Activated naive CD4-positive, alpha-beta T cell treated with anti-CD3 and anti-CD28 coated beads for 36 hours (primary cell): ENCODE data around the gene CCDC91. TPM values are rescaled to one million over a fixed set of nuclear protein-coding genes. Genes with fewer than 3 reads are reported as not detected.
"Not testable (repeated sequence)": the region's sequence is repeated elsewhere in the genome, so short reads cannot be mapped to it uniquely, and the experiment has no call there.

Source experiments
- CTCF ChIA-PET: fragments of 350-600 bp; sonication (Branson Sonifier 250); formaldehyde crosslinking; loops from one replicate; lab custom pipeline; 2021; ENCODE audit warnings: antibody characterized with exemption; lab: Charles Lee
- DNase-seq: peaks from one replicate; pipeline ENCODE4 v3.0.0-alpha.2; 2020
- H3K27ac Mint-ChIP-seq: one replicate; pipeline ENCODE4 v1.8.0; 2021; ENCODE audit warnings: mild to moderate bottlenecking, mixed read lengths
- H3K27me3 Mint-ChIP-seq: one replicate; pipeline ENCODE4 v1.8.0; 2021; ENCODE audit warnings: low read depth, mixed read lengths
- H3K36me3 Mint-ChIP-seq: one replicate; pipeline ENCODE4 v1.8.0; 2021; ENCODE audit warnings: low read depth, mixed read lengths
- H3K4me1 Mint-ChIP-seq: one replicate; pipeline ENCODE4 v1.8.0; 2021; ENCODE audit warnings: low read depth, mixed read lengths
- H3K4me3 Mint-ChIP-seq: one replicate; pipeline ENCODE4 v1.8.0; 2021; ENCODE audit warnings: mild to moderate bottlenecking, moderate library complexity, mixed read lengths
- H3K9me3 Mint-ChIP-seq: one replicate; pipeline ENCODE4 v1.8.0; 2021; ENCODE audit warnings: mixed read lengths
- intact Hi-C: fragments of 100-400 bp; cut with micrococcal nuclease; formaldehyde crosslinking; loops from one replicate; pipeline ENCODE4 v1.15.1; 2023
- total RNA-seq, 2 experiments: library from RNA; stranded (reverse); gene quantifications; one replicate each; pipeline ENCODE4 v1.2.3, GENCODE V29; 2021

CCDC91 gene
- total RNA-seq, 2 experiments from 2014 or later: 15.3 to 16.1 TPM

DNA sequence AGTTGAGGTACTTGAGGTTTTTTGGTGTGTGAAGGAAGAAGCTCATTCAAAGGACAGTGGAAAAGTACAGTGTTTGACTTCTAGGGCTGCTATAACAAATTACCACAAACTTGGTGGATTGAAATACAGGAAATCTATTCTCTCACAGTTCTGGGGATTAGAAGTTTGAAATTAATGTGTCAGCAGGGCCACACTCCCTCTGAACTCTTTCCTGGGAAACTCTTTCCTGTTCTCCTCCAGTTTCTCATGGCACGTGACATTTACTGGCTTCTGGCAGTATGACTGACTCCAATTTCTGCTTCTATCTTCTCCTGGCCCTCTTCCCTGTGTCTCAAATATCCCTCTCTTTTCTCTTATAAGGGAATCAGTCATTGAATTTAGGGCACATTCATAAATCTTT is 160.2 kb downstream of the CCDC91 start:
- CTCF ChIA-PET: no interaction called here
- Mint-ChIP-seq H3K36me3 (peaks cover 45% of the 10 kb centered on the region), H3K4me1 (peaks cover 2% of the 10 kb centered on the region), H3K4me3 (no peak overlapping the region), H3K27ac (no peak overlapping the region), H3K27me3 (no peaks in the 10 kb centered on the region), H3K9me3 (peaks cover 4% of the 10 kb centered on the region)
- intact Hi-C loops: no loop called here
- no peak for DNase-seq

DNA sequence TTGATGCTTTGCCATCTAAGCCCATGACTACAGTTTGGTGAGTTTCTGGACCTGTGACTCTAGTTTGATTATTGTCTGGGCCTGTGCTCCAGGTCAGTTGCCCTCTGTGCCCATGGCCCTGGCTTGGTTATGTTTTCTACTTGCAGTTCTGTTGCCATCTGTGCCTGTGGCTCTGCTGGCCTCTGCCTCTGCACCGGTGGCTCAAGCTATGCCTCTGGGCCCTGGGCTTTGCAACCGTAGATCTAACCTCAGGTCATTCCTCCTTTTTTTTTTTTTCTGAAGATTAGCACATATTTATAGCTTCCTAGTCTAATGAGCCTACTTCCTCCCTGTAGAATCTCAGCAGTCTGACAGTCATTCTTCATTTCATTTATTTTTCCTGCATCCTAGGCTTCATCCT is 161.2 kb downstream of the CCDC91 start:
- Mint-ChIP-seq H3K4me3 (no peak overlapping the region), H3K9me3 (peaks cover 4% of the 10 kb centered on the region), H3K4me1 (peaks cover 2% of the 10 kb centered on the region), H3K27me3 (no peaks in the 10 kb centered on the region), H3K36me3 (peaks cover 51% of the 10 kb centered on the region), H3K27ac (no peak overlapping the region)
- DNase-seq: no peak
- CTCF ChIA-PET: no interaction called here
- intact Hi-C loops: no loop called here

DNA sequence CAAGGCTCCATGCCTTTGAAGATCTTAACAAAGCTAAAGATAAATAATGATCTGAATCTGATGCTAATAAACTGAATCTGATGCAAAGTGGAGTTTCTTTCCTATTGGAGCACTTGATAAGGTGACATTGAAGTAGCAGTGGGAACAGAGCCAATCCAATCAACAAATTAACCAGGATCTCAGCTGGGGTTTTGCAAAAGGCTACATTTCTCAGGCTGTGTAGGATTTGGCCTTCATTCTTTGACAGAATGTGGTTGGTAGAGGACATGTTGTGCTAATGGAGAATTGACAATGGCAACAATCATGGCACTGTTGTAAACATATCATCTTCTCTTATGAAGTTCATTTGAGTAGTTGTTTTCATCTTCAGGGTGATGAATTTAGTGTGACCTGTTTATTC is 164.9 kb downstream of the CCDC91 start:
- no peak overlapping the region for H3K27ac Mint-ChIP-seq
- H3K27me3 Mint-ChIP-seq: no peaks in the 10 kb centered on the region
- peaks cover 4% of the 10 kb centered on the region for H3K9me3 Mint-ChIP-seq
- H3K4me3 Mint-ChIP-seq: no peak overlapping the region
- peaks cover 2% of the 10 kb centered on the region for H3K4me1 Mint-ChIP-seq
- CTCF ChIA-PET: no interaction called here
- intact Hi-C loops: no loop called here
- no peak for DNase-seq
- peaks cover 38% of the 10 kb centered on the region for H3K36me3 Mint-ChIP-seq

DNA sequence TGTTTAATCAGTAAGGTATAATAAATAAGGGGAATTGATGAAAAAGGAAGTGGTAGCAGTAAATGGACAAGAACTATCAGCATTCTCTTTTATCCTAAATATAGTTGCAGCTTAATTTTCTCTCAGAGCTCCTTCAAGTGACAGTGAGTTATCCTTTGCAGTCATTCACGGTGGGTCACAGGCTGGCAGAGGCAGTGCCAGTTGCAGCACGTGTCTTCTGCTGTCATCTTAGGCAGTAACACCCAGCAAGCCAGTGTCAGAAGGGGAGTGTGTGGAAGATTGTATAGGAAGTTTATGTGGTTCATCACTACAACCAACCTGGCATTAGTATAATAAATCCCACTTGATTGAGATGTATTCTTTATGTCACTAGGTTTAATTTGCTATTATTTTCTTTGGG is 170.0 kb downstream of the CCDC91 start:
- Mint-ChIP-seq H3K36me3 (peaks cover 15% of the 10 kb centered on the region), H3K27ac (no peak overlapping the region), H3K4me1 (no peaks in the 10 kb centered on the region), H3K27me3 (no peaks in the 10 kb centered on the region), H3K9me3 (no peaks in the 10 kb centered on the region), H3K4me3 (no peak overlapping the region)
- CTCF ChIA-PET: no interaction called here
- intact Hi-C loops: no loop called here
- DNase-seq: no peak

DNA sequence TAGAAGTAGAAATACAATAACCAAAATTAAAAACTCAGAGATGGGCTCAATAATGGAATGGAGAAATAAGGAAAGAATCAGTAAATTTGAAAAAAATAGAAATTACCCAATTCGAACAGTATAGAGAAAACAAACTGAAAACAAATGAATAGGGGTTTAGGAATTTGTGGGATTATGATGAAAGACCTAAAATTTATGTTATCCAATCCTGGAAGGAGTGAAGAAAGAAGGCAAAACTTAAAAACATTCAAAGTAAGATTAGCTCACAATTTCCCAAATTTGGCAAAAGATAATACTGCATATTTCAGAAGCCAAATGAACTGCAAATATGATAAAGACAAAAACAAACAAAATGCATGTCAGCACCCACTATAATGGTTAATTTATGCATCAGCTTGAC is 177.1 kb downstream of the CCDC91 start:
- H3K4me3 Mint-ChIP-seq: no peak overlapping the region
- no peaks in the 10 kb centered on the region for H3K4me1 Mint-ChIP-seq
- CTCF ChIA-PET: no interaction called here
- peaks cover 68% of the 10 kb centered on the region for H3K36me3 Mint-ChIP-seq
- no peak for DNase-seq
- intact Hi-C loops: no loop called here
- H3K27ac Mint-ChIP-seq: no peak overlapping the region
- peaks cover 41% of the 10 kb centered on the region for H3K9me3 Mint-ChIP-seq
- H3K27me3 Mint-ChIP-seq: no peaks in the 10 kb centered on the region

DNA sequence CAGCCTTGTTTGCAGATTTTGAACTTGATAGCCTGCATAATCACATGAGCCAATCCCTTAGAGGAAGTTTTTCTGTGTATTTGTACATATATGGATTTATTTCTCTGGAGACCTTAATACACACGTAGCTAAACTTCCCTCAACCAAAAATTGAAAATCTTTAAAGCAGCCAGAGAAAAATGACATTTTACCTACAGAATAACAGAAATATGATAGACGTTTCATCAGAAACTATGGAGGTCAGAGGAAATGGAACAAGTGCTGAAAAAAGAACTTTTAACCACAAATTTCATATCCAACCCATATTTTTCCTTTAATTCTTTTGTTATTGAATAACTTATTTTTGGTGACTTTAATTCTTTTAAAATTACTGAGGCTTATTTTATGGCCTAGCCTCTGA is 177.7 kb downstream of the CCDC91 start:
- CTCF ChIA-PET: no interaction called here
- H3K27me3 Mint-ChIP-seq: no peaks in the 10 kb centered on the region
- H3K9me3 Mint-ChIP-seq: peaks cover 41% of the 10 kb centered on the region
- no peaks in the 10 kb centered on the region for H3K4me1 Mint-ChIP-seq
- no peak for DNase-seq
- no peak overlapping the region for H3K27ac Mint-ChIP-seq
- H3K4me3 Mint-ChIP-seq: no peak overlapping the region
- intact Hi-C loops: no loop called here
- H3K36me3 Mint-ChIP-seq: peaks cover 73% of the 10 kb centered on the region

DNA sequence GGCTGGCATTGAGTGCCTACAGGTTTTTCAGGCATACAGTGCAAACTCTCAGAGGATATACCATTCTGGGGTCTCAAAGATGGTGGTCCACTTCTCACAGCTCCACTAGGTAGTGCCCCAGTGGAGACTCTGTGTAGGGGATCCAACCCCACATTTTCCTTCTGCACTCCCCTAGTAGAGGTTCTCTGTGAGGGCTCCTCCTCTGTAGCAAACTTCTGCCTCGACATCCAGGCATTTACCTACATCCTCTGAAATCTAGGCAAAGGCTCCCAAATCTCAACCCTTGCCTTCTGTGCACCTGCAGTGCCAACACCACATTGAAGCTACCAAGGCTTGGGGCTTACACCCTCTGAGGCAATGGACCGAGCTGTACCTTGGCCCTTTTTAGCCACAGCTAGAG is 179.2 kb downstream of the CCDC91 start:
- DNase-seq: peak; percentile 13
- Mint-ChIP-seq H3K27ac (no peak overlapping the region), H3K4me1 (peaks cover 2% of the 10 kb centered on the region), H3K9me3 (peaks cover 41% of the 10 kb centered on the region), H3K4me3 (no peak overlapping the region), H3K36me3 (peaks cover 78% of the 10 kb centered on the region), H3K27me3 (no peaks in the 10 kb centered on the region)
- intact Hi-C loops: no loop called here
- CTCF ChIA-PET: no interaction called here

DNA sequence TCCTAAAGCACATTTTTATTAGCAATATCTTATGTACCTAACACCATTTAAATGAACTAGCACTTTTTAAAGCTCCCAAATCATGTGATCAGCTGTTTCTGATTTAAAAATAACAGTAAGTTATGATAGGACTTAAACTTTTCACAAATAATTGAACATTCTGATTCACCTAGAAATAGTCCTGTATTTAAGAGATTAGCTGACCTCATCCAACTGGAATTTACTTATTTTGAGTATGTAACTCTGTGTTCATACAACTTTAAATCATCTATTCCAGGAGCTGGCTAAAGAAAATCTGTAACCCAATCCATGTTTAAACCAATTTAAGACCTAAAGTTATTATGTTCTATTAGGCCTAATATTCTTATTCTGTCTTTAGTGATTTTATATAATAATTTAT is 184.3 kb downstream of the CCDC91 start:
- Mint-ChIP-seq H3K36me3 (peaks cover 51% of the 10 kb centered on the region), H3K27ac (no peak overlapping the region), H3K4me1 (peaks cover 2% of the 10 kb centered on the region), H3K9me3 (peaks cover 16% of the 10 kb centered on the region), H3K27me3 (no peaks in the 10 kb centered on the region), H3K4me3 (no peak overlapping the region)
- DNase-seq: no peak
- intact Hi-C loops: no loop called here
- CTCF ChIA-PET: no interaction called here

DNA sequence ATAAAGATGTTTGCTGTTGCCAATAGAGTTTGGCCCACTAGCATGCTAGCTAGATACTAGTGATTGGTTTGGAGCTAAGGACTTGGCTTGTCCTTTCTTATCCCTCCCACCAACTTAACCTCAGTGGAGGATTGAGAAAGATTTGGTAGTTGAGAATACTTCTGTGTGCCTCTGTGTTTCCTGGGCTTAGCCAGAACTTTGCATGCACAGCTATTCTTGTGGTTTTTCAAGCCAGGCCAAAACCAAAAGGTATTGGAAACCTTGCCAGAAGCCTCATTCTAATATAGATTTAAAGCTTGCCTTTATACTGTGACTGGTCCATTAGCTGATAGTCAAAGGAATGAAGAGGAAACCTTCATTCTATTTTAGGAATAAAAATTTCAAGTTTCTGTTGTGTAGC is 188.5 kb downstream of the CCDC91 start:
- intact Hi-C loops: no loop called here
- no peak overlapping the region for H3K27ac Mint-ChIP-seq
- CTCF ChIA-PET: no interaction called here
- H3K4me1 Mint-ChIP-seq: no peaks in the 10 kb centered on the region
- no peaks in the 10 kb centered on the region for H3K27me3 Mint-ChIP-seq
- DNase-seq: no peak
- H3K4me3 Mint-ChIP-seq: no peak overlapping the region
- no peaks in the 10 kb centered on the region for H3K9me3 Mint-ChIP-seq
- peaks cover 25% of the 10 kb centered on the region for H3K36me3 Mint-ChIP-seq

DNA sequence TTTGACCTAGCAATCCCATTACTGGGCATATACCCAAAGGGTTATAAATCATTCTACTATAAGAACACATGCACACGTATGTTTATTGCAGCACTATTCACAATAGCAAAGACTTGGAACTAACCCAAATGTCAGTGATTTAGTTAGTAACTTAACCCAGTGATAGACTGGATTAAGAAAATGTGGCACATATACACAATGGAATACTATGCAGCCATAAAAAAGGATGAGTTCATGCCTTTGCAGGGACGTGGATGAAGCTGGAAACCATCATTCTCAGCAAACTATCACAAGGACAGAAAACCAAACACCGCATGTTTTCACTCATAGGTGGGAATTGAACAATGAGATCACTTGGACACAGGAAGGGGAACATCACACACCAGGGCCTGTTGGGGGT is 189.5 kb downstream of the CCDC91 start:
- H3K27me3 Mint-ChIP-seq, intact Hi-C loops, CTCF ChIA-PET, H3K4me1 Mint-ChIP-seq, H3K9me3 Mint-ChIP-seq, H3K4me3 Mint-ChIP-seq, H3K27ac Mint-ChIP-seq, DNase-seq: not testable (repeated sequence)
- H3K36me3 Mint-ChIP-seq: peaks cover 22% of the 10 kb centered on the region

DNA sequence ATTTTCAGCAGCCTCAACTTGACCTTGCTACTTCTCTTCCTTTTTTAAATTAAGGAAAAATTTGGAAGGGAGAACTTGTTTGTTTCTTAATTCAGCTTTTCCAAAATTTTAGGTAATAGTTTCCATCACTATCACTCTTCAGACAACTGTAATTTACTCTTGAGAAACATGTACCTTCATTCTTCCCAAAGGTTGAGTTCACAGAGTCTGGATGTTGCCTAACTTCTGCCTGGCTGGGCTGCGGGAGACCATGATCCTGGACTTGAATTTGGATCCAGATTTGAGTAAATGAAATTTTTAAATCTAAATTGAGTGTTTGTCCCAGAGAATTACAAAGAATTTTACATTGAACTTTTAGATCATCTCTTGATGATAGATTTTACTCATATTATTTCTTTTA is 193.1 kb downstream of the CCDC91 start:
- Mint-ChIP-seq H3K4me3 (no peak overlapping the region), H3K9me3 (no peaks in the 10 kb centered on the region), H3K27me3 (no peaks in the 10 kb centered on the region), H3K27ac (no peak overlapping the region), H3K4me1 (no peaks in the 10 kb centered on the region), H3K36me3 (peaks cover 24% of the 10 kb centered on the region)
- DNase-seq: no peak
- CTCF ChIA-PET: no interaction called here
- intact Hi-C loops: no loop called here

DNA sequence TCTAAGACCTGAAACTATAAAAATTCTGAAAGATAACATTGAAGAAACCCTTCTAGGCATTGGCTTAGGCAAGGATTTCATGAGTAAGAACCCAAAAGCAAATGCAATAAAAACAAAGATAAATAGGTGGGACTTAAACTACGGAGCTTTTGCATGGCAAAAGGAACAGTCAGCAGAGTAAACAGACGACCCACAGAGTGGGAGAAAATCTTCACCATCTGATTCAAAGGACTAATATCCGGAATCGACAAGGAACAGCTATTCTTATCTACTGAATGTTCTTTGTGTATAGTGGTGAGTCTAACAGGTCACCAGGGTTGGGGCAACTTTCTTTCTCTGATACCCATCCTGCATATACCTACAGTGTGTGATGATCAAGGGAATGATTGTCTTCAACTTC is 198.6 kb downstream of the CCDC91 start:
- CTCF ChIA-PET: no interaction called here

DNA sequence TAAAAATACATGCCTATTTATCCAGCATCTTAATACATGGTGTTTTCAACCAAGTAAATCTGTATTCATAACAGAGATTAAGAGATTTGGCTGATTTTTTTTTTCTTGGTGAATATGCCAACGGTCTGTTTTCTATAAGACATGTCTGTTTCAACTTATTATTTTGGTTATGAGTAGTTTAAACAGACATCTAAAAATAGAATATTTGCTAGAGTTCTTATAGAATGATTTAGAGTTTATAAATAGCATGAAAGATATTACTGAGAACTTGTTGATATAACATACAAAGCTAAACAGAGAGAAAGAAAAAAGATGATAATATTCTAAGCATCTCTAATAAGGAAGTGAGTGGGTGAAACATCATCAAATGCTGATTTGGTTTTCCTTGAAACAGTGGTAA is 199.9 kb downstream of the CCDC91 start:
- intact Hi-C loops: no loop called here
- no peak for DNase-seq
- CTCF ChIA-PET: interaction anchor here (0.7 kb wide), 1 partner anchor 373 kb away, joined by 4 read pairs; no protein-coding TSS in a partner anchor
- Mint-ChIP-seq H3K9me3 (no peaks in the 10 kb centered on the region), H3K4me1 (no peaks in the 10 kb centered on the region), H3K4me3 (no peak overlapping the region), H3K27ac (no peak overlapping the region), H3K36me3 (peaks cover 41% of the 10 kb centered on the region), H3K27me3 (no peaks in the 10 kb centered on the region)

More for the DNA sequence above, 198.6 kb downstream of the CCDC91 start:
- no peak for DNase-seq
- Mint-ChIP-seq H3K36me3 (peaks cover 29% of the 10 kb centered on the region), H3K27ac (no peak overlapping the region), H3K4me3 (no peak overlapping the region), H3K9me3 (no peaks in the 10 kb centered on the region), H3K27me3 (no peaks in the 10 kb centered on the region), H3K4me1 (no peaks in the 10 kb centered on the region)
- intact Hi-C loops: no loop called here
